BE2C (cell line): ENCODE measurements around the gene GPR3.

Experiments used
- DNase-seq: peaks from one replicate; pipeline ENCODE4 v3.0.0-alpha.2; 2020
- H3K27me3 ChIP-seq: fragments of 250-450 bp; sonication (Bioruptor Pico); 2 replicates; pipeline ENCODE4 v1.5.1; 2020; ENCODE audit warnings: mild to moderate bottlenecking
- H3K36me3 ChIP-seq: fragments of 250-450 bp; sonication (Bioruptor Pico); 2 replicates; pipeline ENCODE4 v1.5.1; 2020; ENCODE audit warnings: mild to moderate bottlenecking
- H3K4me1 ChIP-seq: fragments of 250-450 bp; sonication (Bioruptor Pico); 2 replicates; pipeline ENCODE4 v1.5.1; 2020
- H3K4me3 ChIP-seq: 2 replicates; pipeline ENCODE4 v1.5.1; 2011; ENCODE audit warnings: low read depth, low read length
- H3K9me3 ChIP-seq: fragments of 250-450 bp; sonication (Bioruptor Pico); 2 replicates; pipeline ENCODE4 v1.5.1; 2020
- TF ChIP-seq, protein P1 (sequence below): IDR thresholded peaks from 2 replicates; pipeline ENCODE4 v1.5.1; 2012; ENCODE audit warnings: mild to moderate bottlenecking, low read depth, low read length

The GPR3 gene

DNA sequence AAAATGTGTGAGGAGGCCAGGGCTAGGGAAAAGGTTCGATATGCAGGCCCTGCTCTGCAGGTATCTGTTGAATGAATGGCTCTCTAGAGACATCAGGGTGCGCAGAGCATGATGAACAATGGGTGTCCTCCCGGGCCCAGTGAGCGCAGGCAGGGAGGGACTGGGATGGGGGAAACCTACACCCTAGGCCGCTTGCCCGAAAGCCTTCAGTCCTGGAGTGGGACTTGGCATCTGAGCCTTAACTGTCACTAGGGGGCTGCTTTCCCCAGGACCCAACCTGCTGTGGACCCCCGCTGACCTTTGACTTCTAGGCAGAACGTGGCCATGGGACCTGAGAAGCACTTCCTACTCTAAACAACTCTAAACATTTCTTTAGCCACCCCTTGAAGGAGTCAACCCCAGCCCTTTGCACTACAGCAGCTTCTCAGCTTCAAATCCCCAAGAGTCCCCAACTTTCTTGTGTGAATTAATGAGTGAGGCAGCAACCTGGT is 25.2 kb upstream of the GPR3 start:
- H3K4me3 ChIP-seq, result peak overlapping the region; percentile 63
- no peaks in the 10 kb centered on the region for H3K36me3 ChIP-seq
- no peaks in the 10 kb centered on the region for H3K27me3 ChIP-seq
- H3K4me1 ChIP-seq, result no peaks in the 10 kb centered on the region; the same call in 1 of the 2 replicates
- no peaks in the 10 kb centered on the region for H3K9me3 ChIP-seq
- TF ChIP-seq, protein P1, sequence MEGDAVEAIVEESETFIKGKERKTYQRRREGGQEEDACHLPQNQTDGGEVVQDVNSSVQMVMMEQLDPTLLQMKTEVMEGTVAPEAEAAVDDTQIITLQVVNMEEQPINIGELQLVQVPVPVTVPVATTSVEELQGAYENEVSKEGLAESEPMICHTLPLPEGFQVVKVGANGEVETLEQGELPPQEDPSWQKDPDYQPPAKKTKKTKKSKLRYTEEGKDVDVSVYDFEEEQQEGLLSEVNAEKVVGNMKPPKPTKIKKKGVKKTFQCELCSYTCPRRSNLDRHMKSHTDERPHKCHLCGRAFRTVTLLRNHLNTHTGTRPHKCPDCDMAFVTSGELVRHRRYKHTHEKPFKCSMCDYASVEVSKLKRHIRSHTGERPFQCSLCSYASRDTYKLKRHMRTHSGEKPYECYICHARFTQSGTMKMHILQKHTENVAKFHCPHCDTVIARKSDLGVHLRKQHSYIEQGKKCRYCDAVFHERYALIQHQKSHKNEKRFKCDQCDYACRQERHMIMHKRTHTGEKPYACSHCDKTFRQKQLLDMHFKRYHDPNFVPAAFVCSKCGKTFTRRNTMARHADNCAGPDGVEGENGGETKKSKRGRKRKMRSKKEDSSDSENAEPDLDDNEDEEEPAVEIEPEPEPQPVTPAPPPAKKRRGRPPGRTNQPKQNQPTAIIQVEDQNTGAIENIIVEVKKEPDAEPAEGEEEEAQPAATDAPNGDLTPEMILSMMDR, result no peak
- no peak for DNase-seq

DNA sequence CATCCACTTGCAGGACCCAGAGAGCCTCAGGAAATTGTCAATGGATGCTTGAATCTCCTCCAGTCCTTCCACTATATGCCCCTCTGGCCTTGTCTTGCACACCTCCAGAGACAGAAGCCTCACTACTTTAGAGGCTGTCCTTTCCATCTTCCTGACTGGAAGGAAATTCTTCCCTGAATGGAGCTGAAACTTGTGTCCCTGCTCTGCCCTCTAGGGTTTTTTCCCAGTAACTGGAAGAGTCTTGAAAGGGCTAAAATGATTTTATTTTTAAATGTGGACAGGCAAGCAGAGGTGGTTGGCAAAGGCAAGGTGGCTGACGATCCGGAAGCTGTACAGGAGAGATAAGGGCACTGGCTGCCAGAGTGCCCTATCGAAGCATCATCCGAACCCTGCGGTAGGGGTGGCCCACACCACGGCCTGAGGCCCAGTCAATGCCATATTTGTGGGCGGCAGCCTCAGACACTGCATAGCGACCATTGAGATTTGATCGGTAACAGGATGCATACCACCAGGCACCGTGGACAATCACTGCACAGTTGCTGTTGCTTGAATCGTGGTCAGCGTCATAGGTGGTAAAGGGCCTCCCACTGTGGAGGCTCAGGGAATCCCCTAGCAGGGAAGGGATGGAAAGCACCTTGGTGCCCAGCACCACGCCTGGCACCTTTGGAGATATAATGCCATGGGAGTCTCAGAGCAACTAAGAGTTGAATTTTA is 23.4 kb upstream of the GPR3 start:
- no peak for DNase-seq
- TF ChIP-seq, protein P1, result no peak

DNA sequence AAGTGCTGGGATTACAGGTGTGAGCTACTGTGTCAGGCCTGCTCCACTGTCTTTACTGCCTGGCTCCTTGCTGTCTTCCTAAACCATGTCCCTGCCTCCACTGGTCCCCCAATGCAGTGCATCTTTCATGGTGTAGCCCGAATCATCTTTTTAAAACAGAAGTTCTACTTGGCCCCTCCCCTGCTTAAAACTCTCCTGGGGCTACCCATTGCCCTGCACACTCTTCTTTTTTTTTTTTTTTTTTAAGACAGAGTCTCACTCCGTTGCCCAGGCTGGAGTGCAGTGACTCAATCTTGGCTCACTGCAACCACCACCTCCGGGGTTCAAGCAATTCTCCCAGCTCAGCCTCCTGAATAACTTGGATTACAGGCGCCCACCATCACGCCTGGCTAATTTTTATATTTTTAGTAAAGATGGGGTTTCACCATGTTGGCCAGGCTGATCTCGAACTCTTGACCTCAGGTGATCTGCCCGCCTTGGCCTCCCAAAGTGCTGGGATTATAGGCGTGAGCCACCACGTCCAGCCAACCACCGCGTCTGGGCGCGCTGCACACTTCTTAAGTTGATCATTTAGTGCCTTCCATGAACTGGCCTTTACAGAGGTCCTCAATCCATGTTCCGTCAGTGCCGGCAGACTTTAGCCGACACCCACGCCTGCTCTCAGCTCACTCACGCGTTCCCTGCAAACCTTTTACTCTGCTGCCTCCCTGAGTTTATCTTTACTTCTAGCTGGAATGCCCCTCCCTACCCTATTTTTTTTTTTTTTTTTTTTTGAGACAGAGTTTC is 20.2 kb upstream of the GPR3 start:
- Histone ChIP-seq H3K27me3 (no peaks in the 10 kb centered on the region), H3K4me3 (no peak overlapping the region), H3K9me3 (no peaks in the 10 kb centered on the region), H3K4me1 (no peaks in the 10 kb centered on the region), H3K36me3 (no peaks in the 10 kb centered on the region)
- TF ChIP-seq, protein P1, result no peak
- no peak for DNase-seq

More for the DNA sequence above, 23.4 kb upstream of the GPR3 start:
- no peaks in the 10 kb centered on the region; the same call in 1 of the 2 replicates for H3K4me1 ChIP-seq
- no peak overlapping the region for H3K4me3 ChIP-seq
- no peaks in the 10 kb centered on the region for H3K36me3 ChIP-seq
- H3K27me3 ChIP-seq, result no peaks in the 10 kb centered on the region
- H3K9me3 ChIP-seq, result no peaks in the 10 kb centered on the region

DNA sequence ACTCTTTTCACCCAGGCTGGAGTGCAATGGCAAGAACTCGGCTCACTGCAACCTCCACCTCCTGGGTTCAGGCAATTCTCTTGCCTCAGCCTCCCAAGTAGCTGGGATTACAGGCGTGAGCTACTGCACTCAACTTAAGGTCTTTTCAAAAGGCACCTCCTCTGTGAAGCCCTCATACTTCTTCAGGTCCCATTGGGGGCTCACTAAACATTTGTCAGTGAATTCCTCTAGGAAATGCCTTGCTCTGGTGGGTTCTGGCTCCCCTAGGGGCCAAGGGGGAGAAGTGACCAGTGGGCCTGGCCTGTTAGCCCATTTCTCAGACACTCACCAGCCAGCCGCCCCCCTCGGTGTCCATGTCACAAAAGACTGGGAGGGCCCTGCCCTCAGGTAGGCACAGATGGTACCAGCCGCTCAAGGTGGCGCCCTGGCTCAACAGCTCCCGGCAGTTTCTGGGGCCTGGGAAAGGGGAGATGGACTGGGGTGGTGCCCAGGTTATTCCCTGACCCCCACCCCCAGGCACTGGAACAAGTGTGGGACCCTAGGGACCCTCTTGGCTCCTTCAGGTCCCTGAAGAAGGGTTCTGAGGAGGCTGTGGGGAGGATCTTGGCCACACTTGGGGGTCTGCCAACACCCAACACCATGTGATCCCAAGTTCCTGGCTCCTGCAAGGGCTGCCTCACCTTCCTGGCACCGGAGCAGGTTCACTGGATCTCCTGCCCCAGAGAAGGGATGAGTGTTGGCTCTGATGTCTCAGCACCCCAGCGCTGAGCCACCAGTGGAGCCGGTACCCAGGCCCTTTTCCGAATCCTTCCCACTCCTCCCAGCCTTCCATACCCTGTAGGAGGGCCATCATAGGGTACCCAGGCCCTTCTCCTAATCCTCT is 19.4 kb upstream of the GPR3 start:
- TF ChIP-seq, protein P1, result peak; percentile 36
- H3K9me3 ChIP-seq, result no peaks in the 10 kb centered on the region
- no peaks in the 10 kb centered on the region for H3K4me1 ChIP-seq
- no peaks in the 10 kb centered on the region for H3K27me3 ChIP-seq
- DNase-seq, result no peak
- H3K36me3 ChIP-seq, result no peaks in the 10 kb centered on the region
- H3K4me3 ChIP-seq, result no peak overlapping the region

DNA sequence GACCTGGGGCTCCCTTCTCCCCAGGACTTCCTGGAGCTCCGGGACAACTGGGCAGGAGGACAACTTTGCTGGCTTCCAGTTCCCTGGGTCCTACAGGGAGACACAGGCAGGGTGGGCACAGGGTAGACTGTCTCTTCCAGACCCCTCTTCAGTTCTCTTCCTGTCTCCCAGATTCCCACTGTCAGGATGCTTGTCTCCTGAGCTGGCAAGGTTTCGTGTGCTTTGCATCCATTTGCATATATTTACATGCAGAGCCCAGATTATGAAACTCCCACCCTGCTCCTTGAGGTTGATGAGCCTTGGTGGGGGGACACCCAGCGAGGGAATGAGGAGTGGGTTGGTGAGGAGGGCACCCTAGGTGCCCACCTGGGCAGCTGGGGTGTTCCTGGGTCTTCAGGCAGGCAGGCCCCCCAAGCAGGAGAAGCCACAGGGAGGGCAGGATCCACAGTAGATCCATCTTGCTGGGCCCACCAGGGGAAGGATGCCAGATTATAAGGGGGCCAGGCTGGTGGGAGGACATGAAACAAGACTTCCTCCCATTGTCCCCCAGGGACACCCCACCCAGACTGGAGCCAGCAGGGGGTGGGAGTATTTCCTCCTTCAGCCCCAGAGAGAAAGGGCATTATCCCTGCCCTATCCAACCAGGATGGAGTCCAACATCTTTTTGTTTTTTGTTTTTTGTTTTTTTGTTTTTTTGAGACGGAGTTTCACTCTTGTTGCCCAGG is 17.9 kb upstream of the GPR3 start, which contains the start of gene FCN3:
Gene FCN3, minus strand, starts transcription at position 463 of the 725 bp plus-strand sequence. Its CDS starts 6 bp downstream, at position 457.
- TF ChIP-seq, protein P1, result no peak
- H3K27me3 ChIP-seq, result no peaks in the 10 kb centered on the region
- H3K4me3 ChIP-seq, result no peak within 1 kb of the TSS
- no peak for DNase-seq
- no peaks in the 10 kb centered on the region for H3K4me1 ChIP-seq
- no peaks in the 10 kb centered on the region for H3K9me3 ChIP-seq
- no peaks in the 10 kb centered on the region for H3K36me3 ChIP-seq
